ENCODE results near the gene RAB10.
"Not testable (repeated sequence)": the region's sequence is repeated elsewhere in the genome, so short reads cannot be mapped to it uniquely, and the experiment has no call there.

RAB10 gene

DNA sequence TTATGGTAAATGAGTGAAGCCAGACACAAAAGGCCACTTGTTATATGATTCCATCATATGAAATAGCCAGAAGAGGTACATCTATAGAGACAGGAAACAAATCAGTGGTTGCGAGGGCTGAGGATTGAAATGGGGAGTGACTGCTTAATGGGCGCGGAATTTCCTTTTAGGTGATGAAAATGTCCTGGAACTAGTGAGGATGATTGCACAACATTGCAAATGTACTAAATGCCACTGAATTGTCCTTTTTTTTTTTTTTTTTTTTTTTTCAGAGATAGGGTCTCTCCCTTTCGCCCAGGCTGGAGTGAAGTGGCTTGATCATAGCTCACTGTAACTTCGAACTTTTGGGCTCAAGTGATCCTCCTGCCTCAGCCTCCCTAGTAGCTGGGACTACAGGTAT lies 123.7 kb downstream of the RAB10 start:
- H3K4me3 ChIP-seq (ENCODE audit: low read depth, low read length): no peak overlapping the region
- no peak for DNase-seq (ENCODE audit: low read depth)
- TF ChIP-seq, protein P1, sequence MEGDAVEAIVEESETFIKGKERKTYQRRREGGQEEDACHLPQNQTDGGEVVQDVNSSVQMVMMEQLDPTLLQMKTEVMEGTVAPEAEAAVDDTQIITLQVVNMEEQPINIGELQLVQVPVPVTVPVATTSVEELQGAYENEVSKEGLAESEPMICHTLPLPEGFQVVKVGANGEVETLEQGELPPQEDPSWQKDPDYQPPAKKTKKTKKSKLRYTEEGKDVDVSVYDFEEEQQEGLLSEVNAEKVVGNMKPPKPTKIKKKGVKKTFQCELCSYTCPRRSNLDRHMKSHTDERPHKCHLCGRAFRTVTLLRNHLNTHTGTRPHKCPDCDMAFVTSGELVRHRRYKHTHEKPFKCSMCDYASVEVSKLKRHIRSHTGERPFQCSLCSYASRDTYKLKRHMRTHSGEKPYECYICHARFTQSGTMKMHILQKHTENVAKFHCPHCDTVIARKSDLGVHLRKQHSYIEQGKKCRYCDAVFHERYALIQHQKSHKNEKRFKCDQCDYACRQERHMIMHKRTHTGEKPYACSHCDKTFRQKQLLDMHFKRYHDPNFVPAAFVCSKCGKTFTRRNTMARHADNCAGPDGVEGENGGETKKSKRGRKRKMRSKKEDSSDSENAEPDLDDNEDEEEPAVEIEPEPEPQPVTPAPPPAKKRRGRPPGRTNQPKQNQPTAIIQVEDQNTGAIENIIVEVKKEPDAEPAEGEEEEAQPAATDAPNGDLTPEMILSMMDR (IDR thresholded peaks at IDR 0.05; ENCODE audit: insufficient read depth, low read depth, low read length, missing control alignments): no peak

DNA sequence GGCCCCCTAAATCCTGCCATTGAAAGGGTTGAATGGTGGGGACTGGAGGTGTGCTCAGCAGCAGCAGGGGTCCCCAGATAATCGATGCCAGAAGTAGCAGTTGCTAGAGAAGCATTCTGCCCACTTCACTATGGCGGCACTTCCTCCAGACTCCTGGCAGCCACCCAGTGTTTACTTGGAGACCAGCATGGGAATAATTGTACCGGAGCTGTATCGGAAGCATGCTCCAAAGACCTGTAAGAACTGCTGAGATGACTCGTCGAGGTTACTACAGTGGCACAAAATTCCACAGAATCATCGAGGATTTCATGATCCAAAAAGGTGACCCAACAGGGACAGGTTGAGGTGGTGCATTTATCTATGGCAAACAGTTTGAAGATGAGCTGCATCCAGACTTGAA lies 128.0 kb downstream of the RAB10 start:
- no peak overlapping the region for H3K4me3 ChIP-seq (ENCODE audit: low read depth, low read length)
- no peak for DNase-seq (ENCODE audit: low read depth)
- TF ChIP-seq, protein P1 (IDR thresholded peaks at IDR 0.05; ENCODE audit: insufficient read depth, low read depth, low read length, missing control alignments): no peak

DNA sequence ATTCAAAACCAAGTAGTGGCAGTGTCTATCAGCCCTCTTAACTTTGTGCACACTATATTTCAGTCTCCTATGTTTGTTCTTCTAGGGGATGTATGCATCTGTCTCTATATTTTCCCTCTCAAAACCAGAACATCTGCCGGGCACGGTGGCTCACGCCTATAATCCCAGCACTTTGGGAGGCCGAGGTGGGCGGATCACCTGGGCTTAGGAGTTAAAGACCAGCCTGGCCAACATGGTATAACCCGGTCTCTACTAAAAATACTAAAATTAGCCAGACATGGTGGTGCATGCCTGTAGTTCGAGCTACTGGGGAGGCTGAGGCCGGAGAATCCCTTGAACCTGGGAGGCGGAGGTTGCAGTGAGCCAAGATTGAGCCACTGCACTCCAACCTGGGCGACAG lies 129.1 kb downstream of the RAB10 start:
- H3K4me3 ChIP-seq (ENCODE audit: low read depth, low read length): no peak overlapping the region
- TF ChIP-seq, protein P1 (IDR thresholded peaks at IDR 0.05; ENCODE audit: insufficient read depth, low read depth, low read length, missing control alignments): no peak
- no peak for DNase-seq (ENCODE audit: low read depth)

DNA sequence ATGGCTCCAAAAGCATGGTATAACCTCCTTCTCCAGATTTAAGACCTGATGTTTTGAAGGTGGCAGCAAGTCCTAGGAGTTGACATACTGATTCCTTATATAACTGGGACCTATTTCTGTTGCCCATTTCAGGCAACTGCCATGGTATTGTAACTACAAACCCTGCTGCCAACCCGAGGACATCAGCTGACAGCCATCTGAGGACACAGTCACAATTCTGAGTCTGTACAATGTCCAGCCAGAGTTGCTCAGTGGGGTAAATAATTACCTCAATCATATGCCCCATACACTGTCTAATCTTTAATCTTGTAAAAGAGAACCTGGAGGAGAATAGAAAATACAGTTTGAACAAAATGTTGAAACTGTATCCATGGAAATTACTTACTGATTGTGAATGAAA lies 130.3 kb downstream of the RAB10 start:
- no peak overlapping the region for H3K4me3 ChIP-seq (ENCODE audit: low read depth, low read length)
- DNase-seq (ENCODE audit: low read depth): no peak
- TF ChIP-seq, protein P1 (IDR thresholded peaks at IDR 0.05; ENCODE audit: insufficient read depth, low read depth, low read length, missing control alignments): no peak

DNA sequence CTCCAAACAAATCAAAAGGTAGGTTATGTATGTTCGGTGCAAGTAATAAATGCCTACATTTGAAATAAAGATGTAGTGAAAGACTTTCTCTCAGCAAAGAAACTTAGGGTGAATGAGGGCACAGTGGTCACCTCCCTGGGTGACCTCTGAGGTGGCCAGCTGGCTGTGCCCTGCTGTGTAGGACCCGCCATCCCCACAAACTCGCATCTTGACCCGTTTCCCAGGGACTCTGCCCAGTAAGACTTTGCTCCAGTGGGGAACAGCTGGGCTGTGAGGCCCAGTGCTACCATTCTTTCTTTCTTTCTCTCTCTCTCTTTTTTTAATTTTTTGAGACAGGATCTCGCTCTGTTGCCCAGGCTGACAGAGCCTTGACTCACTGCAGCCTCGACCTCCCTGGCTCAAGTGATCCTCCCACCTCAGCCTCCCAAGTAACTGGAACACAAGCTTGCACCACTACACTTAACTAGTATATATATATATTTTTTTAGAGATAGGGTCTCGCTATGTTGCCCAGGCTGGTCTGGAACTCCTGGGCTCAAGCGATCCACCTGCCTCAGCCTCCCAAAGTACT lies 130.8 kb downstream of the RAB10 start:
- TF ChIP-seq, protein P1 (IDR thresholded peaks at IDR 0.05; ENCODE audit: insufficient read depth, low read depth, low read length, missing control alignments): no peak
- DNase-seq (ENCODE audit: low read depth): no peak
- H3K4me3 ChIP-seq (ENCODE audit: low read depth, low read length): no peak overlapping the region

DNA sequence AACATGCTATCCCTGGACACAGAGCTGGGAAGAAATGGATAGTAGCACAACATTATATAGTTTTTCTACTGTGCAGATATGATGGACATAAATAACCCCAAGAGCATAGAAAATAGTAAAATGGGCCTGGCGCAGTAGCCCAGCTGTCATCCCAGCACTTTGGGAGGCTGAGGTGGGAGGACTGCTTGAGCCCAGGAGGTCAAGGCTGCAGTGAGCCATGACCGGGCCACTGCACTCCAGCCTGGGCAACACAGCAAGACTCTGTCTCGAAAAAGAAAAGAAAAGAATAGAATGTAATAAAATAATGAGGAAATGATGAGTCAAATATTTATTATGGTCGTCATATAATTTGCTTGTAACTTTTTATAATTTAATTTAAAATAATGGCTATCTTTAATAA lies 131.5 kb downstream of the RAB10 start:
- DNase-seq (ENCODE audit: low read depth): no peak
- TF ChIP-seq, protein P1 (IDR thresholded peaks at IDR 0.05; ENCODE audit: insufficient read depth, low read depth, low read length, missing control alignments): no peak
- no peak overlapping the region for H3K4me3 ChIP-seq (ENCODE audit: low read depth, low read length)

DNA sequence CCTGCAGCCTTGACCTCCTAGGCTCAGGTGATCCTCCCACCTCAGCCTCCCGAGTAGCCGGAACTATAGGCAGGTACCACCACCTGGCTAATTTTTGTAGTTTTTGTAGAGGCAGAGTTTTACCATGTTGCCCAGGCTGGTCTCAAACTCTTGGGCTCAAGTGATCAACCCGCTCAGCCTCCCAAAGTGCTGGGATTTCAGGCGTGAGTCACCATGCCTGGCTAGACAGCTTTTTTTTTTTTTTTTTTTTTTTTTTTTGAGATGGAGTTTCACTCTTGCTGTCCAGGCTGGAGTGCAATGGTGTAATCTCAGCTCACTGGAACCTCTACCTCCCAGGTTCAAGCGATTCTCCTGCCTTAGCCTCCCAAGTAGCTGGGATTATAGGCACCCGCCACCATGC lies 132.7 kb downstream of the RAB10 start:
- not testable (repeated sequence) for DNase-seq (ENCODE audit: low read depth); H3K4me3 ChIP-seq (ENCODE audit: low read depth, low read length)
